Nephron progenitor cell (in vitro differentiated cells): Measurements from ENCODE around the gene HIF1AN.

Source experiments
- DNase-seq: peaks from one replicate; pipeline ENCODE4 v3.0.0; 2021
- H3K27ac Mint-ChIP-seq: 2 replicates; pipeline ENCODE4 v1.8.0; 2021; ENCODE audit warnings: mild to moderate bottlenecking, moderate library complexity, mixed read lengths
- H3K27me3 Mint-ChIP-seq: 2 replicates; pipeline ENCODE4 v1.8.0; 2021; ENCODE audit warnings: mild to moderate bottlenecking, low read depth, mixed read lengths; ENCODE audit not compliant: poor library complexity
- H3K36me3 Mint-ChIP-seq: 2 replicates; pipeline ENCODE4 v1.8.0; 2021; ENCODE audit warnings: low read depth, mixed read lengths
- H3K4me1 Mint-ChIP-seq: 2 replicates; pipeline ENCODE4 v1.8.0; 2021; ENCODE audit warnings: mixed read lengths
- H3K4me3 Mint-ChIP-seq: 2 replicates; pipeline ENCODE4 v1.8.0; 2021; ENCODE audit warnings: mild to moderate bottlenecking, moderate library complexity, mixed read lengths
- H3K9me3 Mint-ChIP-seq: 2 replicates; pipeline ENCODE4 v1.8.0; 2021; ENCODE audit warnings: mild to moderate bottlenecking, moderate library complexity, mixed read lengths
- TF ChIP-seq, protein P1 (sequence below): fragments of 200-600 bp; sonication (generic); IDR thresholded peaks from 2 replicates; pipeline ENCODE4 v1.5.0; 2021; ENCODE audit warnings: antibody characterized with exemption

HIF1AN gene

DNA sequence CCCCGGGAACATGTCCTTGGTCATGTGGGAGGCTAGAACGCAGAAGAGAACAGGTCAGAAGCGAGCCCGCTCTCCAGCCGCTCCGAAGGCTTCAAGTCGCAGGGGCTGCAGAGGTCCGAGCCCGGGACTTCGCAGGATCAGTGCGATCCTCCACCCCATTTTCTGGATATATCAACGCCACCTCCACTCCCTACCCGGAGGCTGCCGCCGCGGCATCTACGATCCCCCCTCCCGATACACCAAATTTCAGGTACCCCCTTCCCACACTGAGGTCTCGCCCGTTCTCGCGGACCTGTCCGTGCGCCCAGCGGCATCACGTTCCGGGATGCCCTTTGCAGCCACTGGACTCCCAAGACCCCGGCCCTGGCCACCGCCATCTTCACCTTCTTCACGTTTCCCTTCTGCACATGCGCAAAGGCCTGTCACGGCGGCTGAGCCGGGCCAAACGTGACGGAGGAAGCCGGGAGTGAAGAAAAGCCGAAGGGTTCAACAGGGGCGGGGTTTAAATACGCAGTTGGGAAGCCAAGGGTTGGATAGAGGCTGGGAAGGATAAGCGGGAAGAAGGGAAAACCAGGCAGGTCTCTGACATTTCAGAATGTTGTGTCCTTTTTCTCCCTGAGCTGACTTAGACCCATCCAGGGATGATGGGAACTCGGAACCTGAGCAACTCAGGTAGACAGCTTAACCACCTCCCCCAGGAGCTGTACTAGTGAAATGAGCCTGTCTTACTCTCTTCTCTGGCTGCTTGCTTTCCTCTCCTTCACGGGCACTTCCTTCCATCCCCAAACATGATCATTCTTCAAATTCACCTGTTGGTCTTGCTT, 6.1 kb upstream of the HIF1AN start, which contains the start of gene NDUFB8:
Gene NDUFB8, minus strand, starts transcription at position 397 of the 824 bp plus-strand sequence. Its CDS starts 20 bp downstream, at position 377.
- peak; percentile 86 for DNase-seq
- Mint-ChIP-seq H3K27ac (peak within 1 kb of the TSS; percentile 16), H3K9me3 (no peaks in the 10 kb centered on the region), H3K27me3 (peaks cover 7% of the 10 kb centered on the region), H3K4me1 (peaks cover 24% of the 10 kb centered on the region), H3K36me3 (peaks cover 24% of the 10 kb centered on the region), H3K4me3 (peak within 1 kb of the TSS; percentile 100)
- TF ChIP-seq, protein P1, sequence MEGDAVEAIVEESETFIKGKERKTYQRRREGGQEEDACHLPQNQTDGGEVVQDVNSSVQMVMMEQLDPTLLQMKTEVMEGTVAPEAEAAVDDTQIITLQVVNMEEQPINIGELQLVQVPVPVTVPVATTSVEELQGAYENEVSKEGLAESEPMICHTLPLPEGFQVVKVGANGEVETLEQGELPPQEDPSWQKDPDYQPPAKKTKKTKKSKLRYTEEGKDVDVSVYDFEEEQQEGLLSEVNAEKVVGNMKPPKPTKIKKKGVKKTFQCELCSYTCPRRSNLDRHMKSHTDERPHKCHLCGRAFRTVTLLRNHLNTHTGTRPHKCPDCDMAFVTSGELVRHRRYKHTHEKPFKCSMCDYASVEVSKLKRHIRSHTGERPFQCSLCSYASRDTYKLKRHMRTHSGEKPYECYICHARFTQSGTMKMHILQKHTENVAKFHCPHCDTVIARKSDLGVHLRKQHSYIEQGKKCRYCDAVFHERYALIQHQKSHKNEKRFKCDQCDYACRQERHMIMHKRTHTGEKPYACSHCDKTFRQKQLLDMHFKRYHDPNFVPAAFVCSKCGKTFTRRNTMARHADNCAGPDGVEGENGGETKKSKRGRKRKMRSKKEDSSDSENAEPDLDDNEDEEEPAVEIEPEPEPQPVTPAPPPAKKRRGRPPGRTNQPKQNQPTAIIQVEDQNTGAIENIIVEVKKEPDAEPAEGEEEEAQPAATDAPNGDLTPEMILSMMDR = no peak

DNA sequence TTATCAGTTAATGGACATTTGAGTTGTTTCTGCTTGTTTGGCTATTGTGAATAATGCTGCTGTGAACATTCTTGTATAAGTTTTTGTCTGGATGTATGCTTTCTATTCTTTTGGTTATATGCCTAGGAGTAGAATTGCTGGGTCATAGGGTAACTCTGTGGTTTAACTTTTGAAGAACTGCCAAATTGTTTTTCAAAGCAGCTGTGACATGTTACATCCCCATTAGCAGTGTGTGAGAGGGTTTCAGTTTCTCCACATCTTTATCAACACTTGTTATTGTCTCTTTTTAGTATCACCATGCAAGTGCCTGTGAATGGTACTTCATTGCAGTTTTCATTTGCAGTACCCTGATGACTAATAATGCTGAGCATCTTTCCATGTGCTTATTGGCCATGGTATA, 4.0 kb upstream of the HIF1AN start:
- H3K9me3 Mint-ChIP-seq = no peaks in the 10 kb centered on the region
- no peak overlapping the region for H3K4me3 Mint-ChIP-seq

DNA sequence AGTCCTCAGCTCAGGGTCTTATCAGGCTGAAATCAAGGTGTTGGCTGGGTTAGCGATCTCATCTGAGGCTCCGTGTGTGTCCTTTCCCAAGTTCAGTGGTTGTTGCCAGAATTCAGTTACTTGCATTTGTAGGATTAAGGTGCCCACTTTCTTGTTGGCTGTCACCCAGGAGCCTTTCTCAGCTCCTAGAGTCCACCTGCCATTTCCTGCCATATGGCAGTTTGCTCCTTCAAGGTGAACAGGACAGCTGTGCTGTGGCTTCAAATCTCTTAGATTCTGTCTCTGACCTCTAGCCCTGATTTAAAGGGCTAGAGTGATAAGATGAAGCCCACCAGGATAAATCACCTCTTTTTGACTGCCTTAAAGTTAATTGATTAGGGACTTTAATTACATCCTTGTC, 1.0 kb upstream of the HIF1AN start:
- Mint-ChIP-seq H3K27me3 (peaks cover 5% of the 10 kb centered on the region), H3K9me3 (no peaks in the 10 kb centered on the region), H3K4me1 (peaks cover 7% of the 10 kb centered on the region), H3K27ac (no peak overlapping the region), H3K36me3 (peaks cover 24% of the 10 kb centered on the region), H3K4me3 (no peak overlapping the region)
- no peak for DNase-seq
- TF ChIP-seq, protein P1 = no peak

More for the DNA sequence above, 4.0 kb upstream of the HIF1AN start:
- Mint-ChIP-seq H3K27ac (no peak overlapping the region), H3K36me3 (peaks cover 9% of the 10 kb centered on the region), H3K27me3 (peaks cover 5% of the 10 kb centered on the region), H3K4me1 (peaks cover 24% of the 10 kb centered on the region)
- TF ChIP-seq, protein P1 = no peak
- DNase-seq = no peak

DNA sequence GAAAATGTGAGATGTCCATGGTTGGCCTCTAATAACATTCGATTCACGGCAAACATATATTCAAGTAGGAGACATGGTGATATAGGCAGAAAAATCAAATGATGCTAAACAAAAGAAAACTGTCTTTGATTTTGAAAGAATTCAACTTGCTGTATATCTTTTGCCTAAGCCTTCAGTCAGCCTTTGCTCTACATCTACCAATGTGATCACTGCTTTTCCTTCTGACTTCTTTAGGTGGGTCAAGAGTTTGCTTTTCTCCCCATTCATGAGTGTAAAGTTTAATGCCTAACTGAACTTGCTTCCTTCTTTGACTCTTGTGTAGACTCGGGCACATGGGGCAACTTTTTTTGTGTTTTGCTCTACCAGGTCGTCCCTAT, 417 bp upstream of the HIF1AN start:
- H3K27me3 Mint-ChIP-seq = peaks cover 5% of the 10 kb centered on the region
- no peak for DNase-seq
- no peak overlapping the region for H3K27ac Mint-ChIP-seq
- TF ChIP-seq, protein P1 = no peak
- H3K9me3 Mint-ChIP-seq = no peaks in the 10 kb centered on the region
- H3K4me1 Mint-ChIP-seq = peaks cover under 1% of the 10 kb centered on the region
- H3K4me3 Mint-ChIP-seq = no peak overlapping the region
- H3K36me3 Mint-ChIP-seq = peaks cover 28% of the 10 kb centered on the region

DNA sequence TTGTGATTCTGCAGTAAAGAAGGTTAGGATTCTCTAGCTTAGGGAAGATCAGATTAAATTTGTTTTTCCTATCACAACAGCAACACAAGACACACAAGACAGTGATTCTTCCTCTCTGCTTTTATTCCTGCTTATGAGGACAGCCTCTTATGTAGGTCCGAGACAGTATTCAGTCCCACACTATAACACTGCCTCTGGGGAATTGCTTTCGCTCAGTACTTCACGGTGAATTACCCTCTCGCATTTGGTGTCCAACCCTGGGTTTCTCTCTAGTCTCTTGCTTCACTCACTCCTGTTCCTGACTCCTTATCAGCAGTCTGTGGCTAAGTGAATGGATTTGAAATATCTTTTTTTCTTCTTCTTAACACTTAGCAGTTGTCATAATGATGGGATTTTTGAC, 1.7 kb downstream of the HIF1AN start:
- Mint-ChIP-seq H3K9me3 (no peaks in the 10 kb centered on the region), H3K27ac (no peak overlapping the region), H3K4me3 (no peak overlapping the region), H3K36me3 (peaks cover 46% of the 10 kb centered on the region), H3K4me1 (no peaks in the 10 kb centered on the region), H3K27me3 (peaks cover 5% of the 10 kb centered on the region)
- no peak for DNase-seq
- TF ChIP-seq, protein P1 = no peak

DNA sequence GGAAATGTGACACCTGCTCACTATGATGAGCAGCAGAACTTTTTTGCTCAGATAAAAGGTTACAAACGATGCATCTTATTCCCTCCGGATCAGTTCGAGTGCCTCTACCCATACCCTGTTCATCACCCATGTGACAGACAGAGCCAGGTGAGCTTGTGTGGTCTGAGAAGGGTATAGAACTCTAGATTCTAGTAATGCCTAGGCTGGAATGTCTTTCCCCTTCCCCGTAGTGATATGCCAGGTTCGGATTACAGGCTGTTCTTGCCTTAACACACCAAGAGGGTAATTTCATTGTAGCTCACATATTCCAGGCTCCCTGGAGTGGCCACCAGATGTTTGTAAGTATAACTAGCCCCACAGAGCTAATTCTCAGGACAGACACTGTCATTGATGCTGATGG, 9.2 kb downstream of the HIF1AN start:
- DNase-seq = no peak
- H3K4me3 Mint-ChIP-seq = no peak overlapping the region
- H3K27me3 Mint-ChIP-seq = no peaks in the 10 kb centered on the region
- no peak overlapping the region for H3K27ac Mint-ChIP-seq
- TF ChIP-seq, protein P1 = no peak
- no peaks in the 10 kb centered on the region for H3K9me3 Mint-ChIP-seq
- H3K36me3 Mint-ChIP-seq = peaks cover 75% of the 10 kb centered on the region
- H3K4me1 Mint-ChIP-seq = no peaks in the 10 kb centered on the region
